Measurements from ENCODE around the gene ZNF41. TPM values are rescaled to one million over a fixed set of nuclear protein-coding genes. Genes with fewer than 3 reads are reported as not detected.

ZNF41 gene
- total and polyA plus RNA-seq, 2 experiments from 2014 or later = 2.0 to 6.3 TPM

Other genes starting within 250 kb of the ZNF41 start
- gene ZNF157, start 112.6 kb downstream of the ZNF41 start, total RNA-seq (2014; rRNA removed; shearing (Covaris generic)) = 1.2 and 1.5 TPM in 2 replicates
- gene ZNF157, start 112.6 kb downstream of the ZNF41 start, polyA plus RNA-seq (2016; fragmentation: Nextera tagmentation; extraction: Ambion mirVana) = 0.68 and 0.70 TPM in 2 replicates
- gene ARAF, start 78.0 kb upstream of the ZNF41 start, total RNA-seq (2014; rRNA removed; shearing (Covaris generic)) = 18.0 and 28.2 TPM in 2 replicates
- gene ARAF, start 78.0 kb upstream of the ZNF41 start, polyA plus RNA-seq (2016; fragmentation: Nextera tagmentation; extraction: Ambion mirVana) = 35.9 and 43.9 TPM in 2 replicates
- gene TIMP1, start 99.2 kb upstream of the ZNF41 start, total RNA-seq (2014; rRNA removed; shearing (Covaris generic)) = 39.0 and 42.5 TPM in 2 replicates
- 117 and 121 TPM in 2 replicates for gene TIMP1, start 99.2 kb upstream of the ZNF41 start, polyA plus RNA-seq (2016; fragmentation: Nextera tagmentation; extraction: Ambion mirVana)
- 4.7 and 6.7 TPM in 2 replicates for gene SYN1, start 136.6 kb upstream of the ZNF41 start, total RNA-seq (2014; rRNA removed; shearing (Covaris generic))
- gene SYN1, start 136.6 kb upstream of the ZNF41 start, polyA plus RNA-seq (2016; fragmentation: Nextera tagmentation; extraction: Ambion mirVana) = 3.6 and 7.1 TPM in 2 replicates
- gene CFP, start 146.7 kb upstream of the ZNF41 start, total RNA-seq (2014; rRNA removed; shearing (Covaris generic)) = 1.9 and 2.2 TPM in 2 replicates
- 1.8 and 2.1 TPM in 2 replicates for gene CFP, start 146.7 kb upstream of the ZNF41 start, polyA plus RNA-seq (2016; fragmentation: Nextera tagmentation; extraction: Ambion mirVana)
- gene ELK1, start 167.3 kb upstream of the ZNF41 start, total RNA-seq (2014; rRNA removed; shearing (Covaris generic)) = 24.4 and 39.5 TPM in 2 replicates
- gene ELK1, start 167.3 kb upstream of the ZNF41 start, polyA plus RNA-seq (2016; fragmentation: Nextera tagmentation; extraction: Ambion mirVana) = 17.9 and 19.2 TPM in 2 replicates
- gene UXT, start 176.0 kb upstream of the ZNF41 start, total RNA-seq (2014; rRNA removed; shearing (Covaris generic)) = 58.4 and 64.5 TPM in 2 replicates
- 134 and 141 TPM in 2 replicates for gene UXT, start 176.0 kb upstream of the ZNF41 start, polyA plus RNA-seq (2016; fragmentation: Nextera tagmentation; extraction: Ambion mirVana)

All from GM23338 (cell line).